ENCODE measurements around the gene TAAR6. TPM values are rescaled to one million over a fixed set of nuclear protein-coding genes. Genes with fewer than 3 reads are reported as not detected.

The TAAR6 gene
- total and polyA plus RNA-seq, 9 of the 15 experiments (the other 6 are each of a cell fraction or from before 2014, with no cell fraction given) = not detected

DNA sequence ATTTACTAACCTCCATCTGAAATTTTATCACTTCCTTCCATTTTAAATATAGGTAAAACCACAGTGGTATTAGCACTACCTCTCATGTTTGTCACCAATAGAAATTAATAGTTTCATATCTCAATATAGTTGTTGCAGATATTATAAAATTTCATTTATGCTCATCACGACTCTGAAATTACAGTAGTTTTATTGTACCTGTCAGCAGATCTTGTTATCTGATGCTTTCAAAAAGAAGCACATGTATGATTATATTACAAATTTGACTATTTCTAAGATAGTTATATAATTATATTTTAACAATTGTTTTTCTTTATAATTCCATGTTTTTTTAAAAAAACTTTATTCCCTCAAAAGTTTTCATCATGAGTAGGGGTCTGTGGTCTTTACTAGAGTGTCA, 14.6 kb downstream of the TAAR6 start:
- no peaks in the 10 kb centered on the region for H3K36me3 ChIP-seq (ENCODE audit: control insufficient read depth, insufficient read depth, low read length)
- ATAC-seq (no peak), FAIRE-seq (no peak), DNase-seq (ENCODE audit: extremely low read depth in 1 of 4, low spot score in 3 of 4) (no peak)
- no peaks in the 10 kb centered on the region for H3K9me3 ChIP-seq (replicated peaks; ENCODE audit: control insufficient read depth, insufficient read depth, low read depth, low read length)
- H3K4me1 ChIP-seq (replicated peaks in 1 of 2; ENCODE audit: control insufficient read depth in 2 of 2, insufficient read depth in 2 of 2, low read length in 2 of 2) = no peaks in the 10 kb centered on the region
- 0% methylated on average over 1 of the region's 1 CpG for WGBS (ENCODE audit: insufficient coverage, low coverage, missing lambda C conversion rate)
- H3K4me2 ChIP-seq (ENCODE audit: insufficient read depth, low read length) = no peak overlapping the region
- H3K4me3 ChIP-seq = no peak overlapping the region
- no peaks in the 10 kb centered on the region for H3K9me1 ChIP-seq (ENCODE audit: control insufficient read depth, insufficient read depth, low read length)
- POLR2A ChIA-PET = no interaction called here
- TF ChIP-seq EZH2 (IDR thresholded peaks at IDR 0.05; ENCODE audit: borderline replicate concordance, low read depth, low read length) (no peak), ETS2 (tag; IDR thresholded peaks at IDR 0.05; ENCODE audit: borderline replicate concordance, poor library complexity, severe bottlenecking) (no peak), ZNF316 (IDR thresholded peaks at IDR 0.05) (peak; percentile 37)
- CTCF ChIA-PET (ENCODE audit: low intra/inter-chr PET ratio) = interaction anchor here (0.6 kb wide), 1 partner anchor 272 kb away, joined by 3 read pairs; no protein-coding TSS in a partner anchor
- no peaks in the 10 kb centered on the region for H4K20me1 ChIP-seq (replicated peaks; ENCODE audit: control insufficient read depth, insufficient read depth, low read length)
- in situ Hi-C loops (cut with MboI) (no loop called here), intact Hi-C loops (cut with micrococcal nuclease) (no loop called here)
- H2AFZ ChIP-seq (ENCODE audit: low read depth, low read length) = no peak overlapping the region
- no peak overlapping the region for H3K9ac ChIP-seq (ENCODE audit: insufficient read depth in 1 of 2, low read depth in 2 of 2, low read length in 2 of 2)
- no peak overlapping the region for H3K27ac ChIP-seq (ENCODE audit: extremely low read depth, low read depth, low read length)
- BruUV-seq (replicated peaks) = no TSS peak
- no peaks in the 10 kb centered on the region for H3K79me2 ChIP-seq (ENCODE audit: control insufficient read depth, insufficient read depth, low read length)
- H3K27me3 ChIP-seq (ENCODE audit: control insufficient read depth in 2 of 2, insufficient read depth in 2 of 2, low read length in 2 of 2) = no peaks in the 10 kb centered on the region

- no TSS peak for BruUV-seq (replicated peaks)
- Histone ChIP-seq H3K4me3 (no peak overlapping the region), H2AFZ (ENCODE audit: low read depth, low read length) (no peak overlapping the region), H3K4me2 (ENCODE audit: insufficient read depth, low read length) (no peak overlapping the region), H3K36me3 (ENCODE audit: control insufficient read depth, insufficient read depth, low read length) (no peaks in the 10 kb centered on the region), H4K20me1 (replicated peaks; ENCODE audit: control insufficient read depth, insufficient read depth, low read length) (no peaks in the 10 kb centered on the region), H3K9ac (ENCODE audit: insufficient read depth in 1 of 2, low read depth in 2 of 2, low read length in 2 of 2) (no peak overlapping the region), H3K27ac (ENCODE audit: extremely low read depth, low read depth, low read length) (no peak overlapping the region), H3K4me1 (replicated peaks in 1 of 2; ENCODE audit: control insufficient read depth in 2 of 2, insufficient read depth in 2 of 2, low read length in 2 of 2) (no peaks in the 10 kb centered on the region), H3K9me3 (replicated peaks; ENCODE audit: control insufficient read depth, insufficient read depth, low read depth, low read length) (no peaks in the 10 kb centered on the region), H3K9me1 (ENCODE audit: control insufficient read depth, insufficient read depth, low read length) (no peaks in the 10 kb centered on the region), H3K27me3 (ENCODE audit: control insufficient read depth in 2 of 2, insufficient read depth in 2 of 2, low read length in 2 of 2) (no peaks in the 10 kb centered on the region), H3K79me2 (ENCODE audit: control insufficient read depth, insufficient read depth, low read length) (no peaks in the 10 kb centered on the region)
- TF ChIP-seq HMG20B (CRISPR knock-in tag; IDR thresholded peaks at IDR 0.05) (no peak), RB1 (IDR thresholded peaks at IDR 0.05; ENCODE audit: low read depth) (no peak), SIX5 (IDR thresholded peaks at IDR 0.05; ENCODE audit: borderline replicate concordance in 1 of 2, insufficient read depth in 1 of 2, low read depth in 1 of 2, low read length in 2 of 2) (no peak), ZNF551 (CRISPR knock-in tag; IDR thresholded peaks at IDR 0.05) (no peak)
- TF ChIP-seq, protein P1, sequence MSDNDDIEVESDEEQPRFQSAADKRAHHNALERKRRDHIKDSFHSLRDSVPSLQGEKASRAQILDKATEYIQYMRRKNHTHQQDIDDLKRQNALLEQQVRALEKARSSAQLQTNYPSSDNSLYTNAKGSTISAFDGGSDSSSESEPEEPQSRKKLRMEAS (CRISPR knock-in tag; IDR thresholded peaks at IDR 0.05) = no peak
- intact Hi-C loops (cut with micrococcal nuclease) (no loop called here), in situ Hi-C loops (cut with MboI) (no loop called here)
- ChIA-PET POLR2A (no interaction called here), CTCF (ENCODE audit: low intra/inter-chr PET ratio) (no interaction called here)
- ATAC-seq (no peak), DNase-seq (ENCODE audit: extremely low read depth in 1 of 4, low spot score in 3 of 4) (no peak), FAIRE-seq (no peak)
- WGBS (ENCODE audit: insufficient coverage, low coverage, missing lambda C conversion rate) = 4% methylated on average over 2 of the region's 2 CpGs
These were observed 17.3 kb downstream of the TAAR6 start for GRCh38 chr6:132587424-132587823.
